HepG2 (cell line): Measurements from ENCODE around the gene TIGD6. TPM values are rescaled to one million over a fixed set of nuclear protein-coding genes. Genes with fewer than 3 reads are reported as not detected.
A peak's percentile ranks its signal among the peaks of the same experiment; 100 is the strongest.

Experiments used
- AHR ChIP-seq: IDR thresholded peaks from 2 replicates; pipeline ENCODE4 v1.6.1; 2018; ENCODE audit warnings: missing genetic modification reagents, missing compliant biosample characterization
- ARID2 ChIP-seq: sonication (generic); formaldehyde crosslinking; IDR thresholded peaks from 2 replicates; pipeline ENCODE4 v1.8.1; 2022; ENCODE audit warnings: mild to moderate bottlenecking, missing genetic modification reagents, borderline replicate concordance
- GATAD1 ChIP-seq: IDR thresholded peaks from 2 replicates; pipeline ENCODE4 v1.6.1; 2016; ENCODE audit warnings: missing genetic modification reagents, missing compliant biosample characterization
- GTF2F1 ChIP-seq: fragments of 150-350 bp; IDR thresholded peaks from 2 replicates; pipeline ENCODE4 v1.6.1; 2014; ENCODE audit warnings: low read length
- HOXA7 ChIP-seq: sonication (generic); formaldehyde crosslinking; IDR thresholded peaks from 2 replicates; pipeline ENCODE4 v1.8.1; 2022; ENCODE audit warnings: mild to moderate bottlenecking, missing genetic modification reagents, moderate library complexity
- NBN ChIP-seq: fragments of 450-650 bp; conservative IDR thresholded peaks from 2 replicates; pipeline ENCODE4 v1.6.1; 2017
- PAF1 ChIP-seq: IDR thresholded peaks from 2 replicates; pipeline ENCODE4 v1.6.1; 2016; ENCODE audit warnings: missing genetic modification reagents, missing compliant biosample characterization
- PHF20 ChIP-seq: sonication (generic); formaldehyde crosslinking; IDR thresholded peaks from 2 replicates; pipeline ENCODE4 v1.5.0; 2020; ENCODE audit warnings: mild to moderate bottlenecking, missing genetic modification reagents
- SATB2 ChIP-seq: sonication (generic); formaldehyde crosslinking; IDR thresholded peaks from 2 replicates; pipeline ENCODE4 v1.5.0; 2020; ENCODE audit warnings: missing genetic modification reagents
- SMC3 ChIP-seq: IDR thresholded peaks from 2 replicates; pipeline ENCODE4 v1.6.1; 2011; ENCODE audit warnings: low read length, improper control_type of control experiment
- SP1 ChIP-seq, 2 experiments: fragments of 450-650 bp in 1 of 2; sonication (generic) in 1 of 2; formaldehyde crosslinking in 1 of 2; IDR thresholded peaks; 2 replicates each; pipeline versions ENCODE4 v1.4.0 to v1.6.1; 2016 to 2020; ENCODE audit warnings: missing genetic modification reagents in 1 of 2
- TAF1 ChIP-seq: sonication (generic); formaldehyde crosslinking; IDR thresholded peaks from 2 replicates; pipeline ENCODE4 v1.4.0; 2020; ENCODE audit warnings: missing genetic modification reagents
- ZNF407 ChIP-seq: sonication (generic); formaldehyde crosslinking; IDR thresholded peaks from one replicate; pipeline ENCODE4 v1.5.1; 2020; ENCODE audit warnings: mild to moderate bottlenecking, missing genetic modification reagents; ENCODE audit errors: not compliant biosample characterization
- ZNF614 ChIP-seq: IDR thresholded peaks from 2 replicates; pipeline ENCODE4 v1.6.1; 2018; ENCODE audit warnings: missing biosample characterization, missing genetic modification reagents, inconsistent platforms, borderline replicate concordance
- ZNF704 ChIP-seq: sonication (generic); formaldehyde crosslinking; IDR thresholded peaks from 2 replicates; pipeline ENCODE4 v1.8.1; 2023; ENCODE audit warnings: mild to moderate bottlenecking, inconsistent platforms, moderate library complexity, missing genetic modification reagents, borderline replicate concordance
- polyA plus RNA-seq, 8 experiments: library from polyadenylated mRNA; depleted of rRNA in 3 of 8; stranded (reverse) in 7 of 8; unstranded in 1 of 8; fragments of >200 nt; fragmentation: Illumina TruSeq in 4 of 8; extraction: Trizol in 4 of 8; gene quantifications; 2 replicates each; pipeline versions ENCODE4 v1.2.1 to v1.2.3, GENCODE V29; 2011 to 2016; ENCODE audit warnings: low read depth in 4 of 8, missing spikeins in 1 of 8, mixed read lengths in 1 of 8; ENCODE audit not compliant: insufficient read depth in 1 of 8
- total RNA-seq, 5 experiments: library from RNA; depleted of rRNA; stranded (reverse); fragments of >200 nt; fragmentation: Illumina TruSeq; extraction: Trizol; gene quantifications; 2 replicates each; pipeline ENCODE4 v1.2.3, GENCODE V29; 2016; ENCODE audit warnings: low read depth in 1 of 5
- TF ChIP-seq, protein P1 (sequence below): sonication (generic); formaldehyde crosslinking; conservative IDR thresholded peaks from 2 replicates; pipeline ENCODE4 v1.8.0; 2022; ENCODE audit warnings: mild to moderate bottlenecking, moderate library complexity, missing genetic modification reagents
- TF ChIP-seq, protein P2 (sequence below): sonication (generic); IDR thresholded peaks from 2 replicates; pipeline ENCODE4 v1.6.1; 2016; ENCODE audit warnings: low read depth, borderline replicate concordance
- TF ChIP-seq, protein P3 (sequence below): IDR thresholded peaks from 2 replicates; pipeline ENCODE4 v1.6.1; 2012; ENCODE audit warnings: inconsistent platforms

The TIGD6 gene
- total and polyA plus RNA-seq, 2 of the 13 experiments (the other 11 are each of a cell fraction or from before 2014, with no cell fraction given) = 2.1 to 2.9 TPM

GRCh38 chr5:150000256-150000989 is at the start of gene TIGD6, which contains the start of gene HMGXB3 (continued):
- TF ChIP-seq PHF20 (peak; percentile 97), GTF2F1 (peak; percentile 44), ZNF614 (peak; percentile 95), SP1 (IDR thresholded peaks at IDR 0.05) (no peak), SP1 (CRISPR knock-in tag; IDR thresholded peaks at IDR 0.05) (peak; percentile 77), PAF1 (CRISPR knock-in tag) (no peak), TAF1 (CRISPR knock-in tag) (peak; percentile 88), NBN (no peak), GATAD1 (CRISPR knock-in tag) (peak; percentile 98), SMC3 (no peak), ZNF407 (CRISPR knock-in tag) (no peak), HOXA7 (CRISPR knock-in tag) (no peak), SATB2 (CRISPR knock-in tag) (no peak), AHR (CRISPR knock-in tag) (0 out of 2 replicates have a peak, but pooled peaks have one; percentile 26), ARID2 (CRISPR knock-in tag) (no peak; the same call in 1 of the 2 replicates), ZNF704 (CRISPR knock-in tag) (no peak; the same call in 1 of the 2 replicates)
- TF ChIP-seq, protein P1, sequence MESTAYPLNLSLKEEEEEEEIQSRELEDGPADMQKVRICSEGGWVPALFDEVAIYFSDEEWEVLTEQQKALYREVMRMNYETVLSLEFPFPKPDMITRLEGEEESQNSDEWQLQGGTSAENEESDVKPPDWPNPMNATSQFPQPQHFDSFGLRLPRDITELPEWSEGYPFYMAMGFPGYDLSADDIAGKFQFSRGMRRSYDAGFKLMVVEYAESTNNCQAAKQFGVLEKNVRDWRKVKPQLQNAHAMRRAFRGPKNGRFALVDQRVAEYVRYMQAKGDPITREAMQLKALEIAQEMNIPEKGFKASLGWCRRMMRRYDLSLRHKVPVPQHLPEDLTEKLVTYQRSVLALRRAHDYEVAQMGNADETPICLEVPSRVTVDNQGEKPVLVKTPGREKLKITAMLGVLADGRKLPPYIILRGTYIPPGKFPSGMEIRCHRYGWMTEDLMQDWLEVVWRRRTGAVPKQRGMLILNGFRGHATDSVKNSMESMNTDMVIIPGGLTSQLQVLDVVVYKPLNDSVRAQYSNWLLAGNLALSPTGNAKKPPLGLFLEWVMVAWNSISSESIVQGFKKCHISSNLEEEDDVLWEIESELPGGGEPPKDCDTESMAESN (CRISPR knock-in tag) = peak; percentile 94
- TF ChIP-seq, protein P2, sequence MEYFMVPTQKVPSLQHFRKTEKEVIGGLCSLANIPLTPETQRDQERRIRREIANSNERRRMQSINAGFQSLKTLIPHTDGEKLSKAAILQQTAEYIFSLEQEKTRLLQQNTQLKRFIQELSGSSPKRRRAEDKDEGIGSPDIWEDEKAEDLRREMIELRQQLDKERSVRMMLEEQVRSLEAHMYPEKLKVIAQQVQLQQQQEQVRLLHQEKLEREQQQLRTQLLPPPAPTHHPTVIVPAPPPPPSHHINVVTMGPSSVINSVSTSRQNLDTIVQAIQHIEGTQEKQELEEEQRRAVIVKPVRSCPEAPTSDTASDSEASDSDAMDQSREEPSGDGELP = peak; percentile 43; the same call in 1 of the 2 replicates
- TF ChIP-seq, protein P3, sequence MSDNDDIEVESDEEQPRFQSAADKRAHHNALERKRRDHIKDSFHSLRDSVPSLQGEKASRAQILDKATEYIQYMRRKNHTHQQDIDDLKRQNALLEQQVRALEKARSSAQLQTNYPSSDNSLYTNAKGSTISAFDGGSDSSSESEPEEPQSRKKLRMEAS = peak; percentile 89
